Endothelial cell of umbilical vein (primary cell): ENCODE results near the gene PTGR3. TPM values are rescaled to one million over a fixed set of nuclear protein-coding genes. Genes with fewer than 3 reads are reported as not detected.

Experiments used
- BruUV-seq: library from RNA; stranded (reverse); fragments of 400-500 nt; replicated peaks from 2 replicates; lab custom pipeline; 2021; lab: Mats Ljungman, UMichigan
- CTCF ChIA-PET: fragments of 300-600, 350-600 bp; sonication (Branson Sonifier 250); formaldehyde crosslinking; loops from one replicate; lab custom pipeline; 2021; ENCODE audit warnings: antibody characterized with exemption, inconsistent platforms; lab: Charles Lee
- POLR2A ChIA-PET: fragments of 300-600, 350-600 bp; sonication (Branson Sonifier 250); formaldehyde crosslinking; loops from one replicate; lab custom pipeline; 2021; ENCODE audit warnings: antibody characterized with exemption, inconsistent platforms; lab: Charles Lee
- DNase-seq: peaks from one replicate; pipeline ENCODE4 v3.0.0-alpha.2; 2011; ENCODE audit warnings: low read depth, low spot score
- FAIRE-seq: peaks from 2 replicates; lab custom pipeline; 2011; peaks lifted over from hg19 to GRCh38; lab: Jason Lieb, UNC
- H2AFZ ChIP-seq: 2 replicates; pipeline ENCODE4 v1.6.0; 2012; ENCODE audit warnings: low read depth, low read length, control low read depth, inconsistent platforms
- H3K27ac ChIP-seq: 2 replicates; pipeline ENCODE4 v1.5.1; 2011; ENCODE audit warnings: low read depth, mild to moderate bottlenecking, control low read depth, low read length, moderate library complexity; ENCODE audit not compliant: insufficient read depth
- H3K27me3 ChIP-seq, 2 experiments: 2 replicates each; pipeline versions ENCODE4 v1.6.0 to v1.6.1; 2011; ENCODE audit warnings: low read length in 2 of 2, mixed read lengths in 1 of 2; ENCODE audit not compliant: control insufficient read depth in 2 of 2, insufficient read depth in 2 of 2
- H3K36me3 ChIP-seq, 2 experiments: 2 replicates in 1 of 2; 3 replicates in 1 of 2; pipeline ENCODE4 v1.5.1; 2011; ENCODE audit warnings: low read length in 2 of 2, mild to moderate bottlenecking in 1 of 2, moderate library complexity in 1 of 2; ENCODE audit not compliant: control insufficient read depth in 2 of 2, insufficient read depth in 2 of 2; ENCODE audit errors: extremely low read depth in 1 of 2
- H3K4me1 ChIP-seq: 3 replicates; pipeline ENCODE4 v1.5.1; 2011; ENCODE audit warnings: mild to moderate bottlenecking, low read length; ENCODE audit not compliant: control insufficient read depth, insufficient read depth; ENCODE audit errors: extremely low read depth
- H3K4me2 ChIP-seq: 2 replicates; pipeline ENCODE4 v1.6.1; 2011; ENCODE audit warnings: low read length, control low read depth, mixed read lengths; ENCODE audit not compliant: insufficient read depth
- H3K4me3 ChIP-seq, 3 experiments: fragments of 200-600 bp in 1 of 3; sonication (generic), shearing (Covaris generic) in 1 of 3; replicated peaks in 1 of 3; 2 replicates each; pipeline ENCODE4 v1.5.1; 2011 to 2016; ENCODE audit warnings: control low read depth in 3 of 3, low read length in 3 of 3, mild to moderate bottlenecking in 2 of 3, inconsistent platforms in 1 of 3, low read depth in 1 of 3, moderate library complexity in 1 of 3; ENCODE audit not compliant: insufficient read depth in 1 of 3
- H3K79me2 ChIP-seq: 2 replicates; pipeline ENCODE4 v1.6.0; 2012; ENCODE audit warnings: low read length, inconsistent platforms; ENCODE audit not compliant: control insufficient read depth, insufficient read depth
- H3K9ac ChIP-seq: replicated peaks from 2 replicates; pipeline ENCODE3; 2011; ENCODE audit warnings: low read length, control low read depth; ENCODE audit not compliant: insufficient read depth; ENCODE audit errors: extremely low read depth
- H3K9me1 ChIP-seq: replicated peaks from 3 replicates; pipeline ENCODE4 v1.6.0; 2011; ENCODE audit warnings: mild to moderate bottlenecking, low read length; ENCODE audit not compliant: control insufficient read depth, insufficient read depth; ENCODE audit errors: extremely low read depth
- H3K9me3 ChIP-seq: replicated peaks from 2 replicates; pipeline ENCODE4 v1.5.1; 2012; ENCODE audit warnings: low read length, inconsistent platforms; ENCODE audit not compliant: control insufficient read depth, insufficient read depth
- H4K20me1 ChIP-seq: replicated peaks from 2 replicates; pipeline ENCODE3; 2011; ENCODE audit warnings: mild to moderate bottlenecking, low read length; ENCODE audit not compliant: control insufficient read depth, insufficient read depth; ENCODE audit errors: extremely low read depth
- EZH2 ChIP-seq: IDR thresholded peaks from 2 replicates; pipeline ENCODE4 v1.6.1; 2012; ENCODE audit warnings: borderline replicate concordance, low read depth, mild to moderate bottlenecking, moderate library complexity, low read length, inconsistent platforms; ENCODE audit not compliant: severe bottlenecking
- FOS ChIP-seq: IDR thresholded peaks from 2 replicates; pipeline ENCODE4 v1.6.1; 2011; ENCODE audit warnings: mild to moderate bottlenecking, low read length, moderate library complexity, borderline replicate concordance; ENCODE audit not compliant: insufficient read depth
- GATA2 ChIP-seq: IDR thresholded peaks from 2 replicates; pipeline ENCODE4 v1.7.0; 2011; ENCODE audit warnings: low read depth, mild to moderate bottlenecking, moderate library complexity, mixed read lengths, low read length; ENCODE audit not compliant: insufficient read length, insufficient read depth
- JUN ChIP-seq: IDR thresholded peaks from 2 replicates; pipeline ENCODE4 v1.6.1; 2011; ENCODE audit warnings: borderline replicate concordance, low read depth; ENCODE audit not compliant: insufficient read length, insufficient read depth
- POLR2A ChIP-seq: IDR thresholded peaks from 2 replicates; pipeline ENCODE4 v1.6.1; 2012; ENCODE audit warnings: low read depth, mild to moderate bottlenecking, control low read depth, low read length
- POLR2AphosphoS5 ChIP-seq: IDR thresholded peaks from 2 replicates; pipeline ENCODE4 v1.6.1; 2012; ENCODE audit warnings: low read depth, mild to moderate bottlenecking, control low read depth, low read length, moderate library complexity; ENCODE audit not compliant: insufficient read depth
- dilution Hi-C: fragments of 300-500 bp; cut with MboI; formaldehyde crosslinking; loops from one replicate; pipeline ENCODE4 v1.15.0; 2019; ENCODE audit warnings: low sequenced_read_pairs; ENCODE audit not compliant: extremely low pct_ligation_motif_present
- intact Hi-C: fragments of 100-400 bp; cut with micrococcal nuclease; formaldehyde crosslinking; loops from one replicate; pipeline ENCODE4 v1.10.0; 2022
- polyA plus RNA-seq, 4 experiments: library from polyadenylated mRNA; depleted of rRNA in 3 of 4; stranded (reverse) in 3 of 4; unstranded in 1 of 4; fragments of >200 nt; gene quantifications; 2 replicates each; pipeline versions ENCODE4 v1.2.1 to v1.2.3, GENCODE V29; 2011 to 2012; ENCODE audit warnings: missing spikeins in 1 of 4
- total RNA-seq: library from RNA; stranded (reverse); gene quantifications from 2 replicates; pipeline ENCODE4 v1.2.3, GENCODE V29; 2021
- TF ChIP-seq, protein P1 (sequence below): IDR thresholded peaks from 2 replicates; pipeline ENCODE4 v1.6.1; 2011; ENCODE audit not compliant: insufficient read depth, insufficient read length
- TF ChIP-seq, protein P2 (sequence below), 2 donors: IDR thresholded peaks; 1 replicate in 1 of 2; 2 replicates in 1 of 2; pipeline ENCODE4 v1.5.1; 2011; ENCODE audit warnings: low read length in 2 of 2, mild to moderate bottlenecking in 2 of 2, moderate library complexity in 2 of 2, control low read depth in 1 of 2, inconsistent platforms in 1 of 2, low read depth in 1 of 2; ENCODE audit not compliant: insufficient read depth in 1 of 2; ENCODE audit errors: extremely low read depth in 1 of 2

Gene PTGR3
- total and polyA plus RNA-seq, 2 donors (not counting 3 experiments of a cell fraction or from before 2014, with no cell fraction given), result 13.9 to 21.9 TPM

DNA sequence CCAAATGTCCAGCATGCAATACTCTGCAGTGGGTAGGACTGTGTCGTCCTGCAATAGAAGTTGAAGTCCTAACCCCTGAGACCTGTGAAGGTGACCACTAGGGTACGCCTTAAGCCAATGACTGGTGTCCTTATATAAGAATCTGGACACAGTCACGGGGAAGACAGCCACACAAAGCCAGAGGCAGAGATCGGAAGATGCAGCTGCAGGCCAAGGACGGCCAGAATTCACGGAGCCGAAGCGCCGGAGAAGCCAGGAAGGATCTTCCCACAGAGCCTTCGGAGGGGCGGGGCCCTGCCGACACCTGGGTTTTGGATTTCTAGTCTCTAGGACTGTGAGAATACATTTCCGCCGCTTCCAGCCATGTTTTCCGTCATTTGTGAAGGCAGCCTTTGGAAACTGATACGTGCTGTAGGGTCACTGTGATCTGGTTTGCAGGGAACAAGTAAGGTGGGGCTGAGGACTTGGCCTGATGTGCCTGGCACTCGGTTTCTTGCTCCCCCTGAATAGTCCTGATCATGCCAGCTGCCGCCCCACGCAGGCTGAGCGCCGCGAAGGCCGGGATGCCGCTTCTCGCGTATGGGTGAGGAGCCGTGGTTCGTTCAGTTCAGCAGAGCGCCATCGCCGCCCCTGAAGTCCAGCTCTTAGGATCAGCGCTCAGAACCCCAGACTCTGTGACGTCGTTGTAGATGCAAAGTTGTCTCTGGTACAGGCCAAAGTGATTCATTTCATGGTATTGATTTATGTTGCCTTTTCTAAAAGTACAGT lies 38.7 kb downstream of the PTGR3 start:
- dilution Hi-C loops, result no loop called here
- H2AFZ ChIP-seq, result no peak overlapping the region
- H3K9ac ChIP-seq, result no peak overlapping the region
- H4K20me1 ChIP-seq, result no peaks in the 10 kb centered on the region
- H3K4me1 ChIP-seq, result no peaks in the 10 kb centered on the region
- no peaks in the 10 kb centered on the region for H3K9me1 ChIP-seq
- H3K4me3 ChIP-seq, result no peak overlapping the region
- H3K27ac ChIP-seq, result no peak overlapping the region
- H3K4me2 ChIP-seq, result no peak overlapping the region
- FAIRE-seq (no peak), DNase-seq (no peak)
- no peak for TF ChIP-seq POLR2A
- TF ChIP-seq POLR2AphosphoS5, result no peak
- TF ChIP-seq, protein P1, sequence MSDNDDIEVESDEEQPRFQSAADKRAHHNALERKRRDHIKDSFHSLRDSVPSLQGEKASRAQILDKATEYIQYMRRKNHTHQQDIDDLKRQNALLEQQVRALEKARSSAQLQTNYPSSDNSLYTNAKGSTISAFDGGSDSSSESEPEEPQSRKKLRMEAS, result no peak
- TF ChIP-seq EZH2, result no peak
- TF ChIP-seq, protein P2, sequence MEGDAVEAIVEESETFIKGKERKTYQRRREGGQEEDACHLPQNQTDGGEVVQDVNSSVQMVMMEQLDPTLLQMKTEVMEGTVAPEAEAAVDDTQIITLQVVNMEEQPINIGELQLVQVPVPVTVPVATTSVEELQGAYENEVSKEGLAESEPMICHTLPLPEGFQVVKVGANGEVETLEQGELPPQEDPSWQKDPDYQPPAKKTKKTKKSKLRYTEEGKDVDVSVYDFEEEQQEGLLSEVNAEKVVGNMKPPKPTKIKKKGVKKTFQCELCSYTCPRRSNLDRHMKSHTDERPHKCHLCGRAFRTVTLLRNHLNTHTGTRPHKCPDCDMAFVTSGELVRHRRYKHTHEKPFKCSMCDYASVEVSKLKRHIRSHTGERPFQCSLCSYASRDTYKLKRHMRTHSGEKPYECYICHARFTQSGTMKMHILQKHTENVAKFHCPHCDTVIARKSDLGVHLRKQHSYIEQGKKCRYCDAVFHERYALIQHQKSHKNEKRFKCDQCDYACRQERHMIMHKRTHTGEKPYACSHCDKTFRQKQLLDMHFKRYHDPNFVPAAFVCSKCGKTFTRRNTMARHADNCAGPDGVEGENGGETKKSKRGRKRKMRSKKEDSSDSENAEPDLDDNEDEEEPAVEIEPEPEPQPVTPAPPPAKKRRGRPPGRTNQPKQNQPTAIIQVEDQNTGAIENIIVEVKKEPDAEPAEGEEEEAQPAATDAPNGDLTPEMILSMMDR (IDR thresholded peaks at IDR 0.05; ENCODE audit: extremely low read depth in 1 of 2, insufficient read depth in 1 of 2, low read depth in 1 of 2, low read length in 2 of 2), result no peak
- no peak for TF ChIP-seq GATA2
- TF ChIP-seq JUN, result no peak
- TF ChIP-seq FOS, result no peak
- intact Hi-C loops, result loop anchor here (5.0 kb wide), 1 partner anchor 307 kb away; no protein-coding TSS in a partner anchor
- H3K27me3 ChIP-seq, result peaks cover 0 to 2% of the 10 kb centered on the region in 2 experiments
- ChIA-PET POLR2A (no interaction called here), CTCF (interaction anchor here (1.2 kb wide), 1 partner anchor 37 kb away, joined by 3 read pairs; no protein-coding TSS in a partner anchor)
- H3K9me3 ChIP-seq, result no peaks in the 10 kb centered on the region
- BruUV-seq, result no TSS peak
- H3K36me3 ChIP-seq, result no peaks in the 10 kb centered on the region
- H3K79me2 ChIP-seq, result no peaks in the 10 kb centered on the region
